Right atrium auricular region (tissue), 2 donors: Measurements from ENCODE around the gene DCAF6. TPM values are rescaled to one million over a fixed set of nuclear protein-coding genes. Genes with fewer than 3 reads are reported as not detected.

Experiments used
- DNase-seq: peaks from one replicate; pipeline ENCODE4 v3.0.0-alpha.2; 2019; ENCODE audit warnings: low spot score
- H3K27ac ChIP-seq, 2 donors: fragments of 200-600 bp; sonication (generic); 1 replicate in 1 of 2; 2 replicates in 1 of 2; pipeline ENCODE4 v1.5.1; 2016 to 2019
- H3K27me3 ChIP-seq, 2 donors: fragments of 200-600 bp; sonication (generic); one replicate each; pipeline versions ENCODE4 v1.5.1 to v1.6.0; 2017 to 2019
- H3K36me3 ChIP-seq: fragments of 200-600 bp; sonication (generic); one replicate; pipeline ENCODE4 v1.5.1; 2016
- H3K4me1 ChIP-seq, 2 donors: fragments of 200-600 bp; sonication (generic); one replicate each; pipeline versions ENCODE4 v1.5.1 to v1.6.0; 2017 to 2019
- H3K4me3 ChIP-seq, 2 donors: fragments of 200-600 bp; sonication (generic); 1 replicate in 1 of 2; 2 replicates in 1 of 2; pipeline ENCODE4 v1.5.1; 2017 to 2019; ENCODE audit warnings: mild to moderate bottlenecking in 1 of 2, moderate library complexity in 1 of 2
- H3K9me3 ChIP-seq, 2 donors: fragments of 200-600 bp; sonication (generic); one replicate each; pipeline ENCODE4 v1.5.1; 2019
- total RNA-seq, 2 donors: library from RNA; depleted of rRNA; stranded (reverse); fragments of >200 nt; gene quantifications; one replicate each; pipeline ENCODE4 v1.1.0, GENCODE V29; 2016
- TF ChIP-seq, protein P1 (sequence below), 2 donors: fragments of 200-600 bp; sonication (generic); IDR thresholded peaks; one replicate each; pipeline ENCODE4 v1.5.1; 2019; ENCODE audit warnings: antibody characterized with exemption in 2 of 2

Gene DCAF6
- total RNA-seq, 2 donors from 2014 or later: 126 to 161 TPM

DNA sequence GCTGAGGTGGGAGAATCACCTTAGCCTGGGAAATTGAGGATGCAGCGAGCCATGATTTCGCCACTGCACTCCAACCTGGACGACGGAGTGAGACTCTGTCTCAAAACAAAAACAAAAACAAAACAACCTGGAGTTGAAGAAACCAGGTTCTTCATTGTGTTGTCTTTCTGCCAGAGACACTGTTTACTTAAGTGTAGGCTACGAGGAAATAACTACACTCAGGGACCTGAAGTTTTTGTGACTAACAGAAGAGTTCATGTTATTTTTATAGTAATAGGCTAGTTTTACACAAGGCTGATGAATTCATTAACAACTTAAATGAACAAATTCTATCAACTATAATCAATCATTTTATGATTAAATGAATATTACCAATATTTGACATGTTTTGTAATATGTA, 98.9 kb downstream of the DCAF6 start:
- no peaks in the 10 kb centered on the region for H3K4me1 ChIP-seq
- TF ChIP-seq, protein P1, sequence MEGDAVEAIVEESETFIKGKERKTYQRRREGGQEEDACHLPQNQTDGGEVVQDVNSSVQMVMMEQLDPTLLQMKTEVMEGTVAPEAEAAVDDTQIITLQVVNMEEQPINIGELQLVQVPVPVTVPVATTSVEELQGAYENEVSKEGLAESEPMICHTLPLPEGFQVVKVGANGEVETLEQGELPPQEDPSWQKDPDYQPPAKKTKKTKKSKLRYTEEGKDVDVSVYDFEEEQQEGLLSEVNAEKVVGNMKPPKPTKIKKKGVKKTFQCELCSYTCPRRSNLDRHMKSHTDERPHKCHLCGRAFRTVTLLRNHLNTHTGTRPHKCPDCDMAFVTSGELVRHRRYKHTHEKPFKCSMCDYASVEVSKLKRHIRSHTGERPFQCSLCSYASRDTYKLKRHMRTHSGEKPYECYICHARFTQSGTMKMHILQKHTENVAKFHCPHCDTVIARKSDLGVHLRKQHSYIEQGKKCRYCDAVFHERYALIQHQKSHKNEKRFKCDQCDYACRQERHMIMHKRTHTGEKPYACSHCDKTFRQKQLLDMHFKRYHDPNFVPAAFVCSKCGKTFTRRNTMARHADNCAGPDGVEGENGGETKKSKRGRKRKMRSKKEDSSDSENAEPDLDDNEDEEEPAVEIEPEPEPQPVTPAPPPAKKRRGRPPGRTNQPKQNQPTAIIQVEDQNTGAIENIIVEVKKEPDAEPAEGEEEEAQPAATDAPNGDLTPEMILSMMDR (IDR thresholded peaks at IDR 0.05): no peak
- DNase-seq: no peak
- no peaks in the 10 kb centered on the region for H3K9me3 ChIP-seq
- no peaks in the 10 kb centered on the region for H3K36me3 ChIP-seq
- H3K27ac ChIP-seq: no peak overlapping the region
- no peaks in the 10 kb centered on the region for H3K27me3 ChIP-seq
- no peak overlapping the region for H3K4me3 ChIP-seq

DNA sequence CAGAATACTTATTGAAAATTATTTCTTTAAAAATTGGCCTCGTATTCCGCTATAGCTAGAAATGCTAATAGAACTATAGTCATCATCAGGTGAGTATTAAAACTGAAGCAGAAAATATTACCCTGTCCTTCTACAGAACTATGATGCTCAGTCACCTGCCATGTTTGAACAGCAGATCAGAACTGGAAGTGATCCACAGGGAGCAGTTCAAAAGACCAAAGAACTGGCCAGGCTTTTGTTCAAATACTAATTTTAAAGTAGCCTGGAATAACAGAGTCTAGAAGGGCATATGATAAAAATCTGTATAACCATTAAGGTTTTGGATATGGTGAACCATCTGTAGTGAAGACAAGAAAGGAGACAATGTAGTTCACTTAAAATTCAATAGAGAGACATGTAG, 105.9 kb downstream of the DCAF6 start:
- H3K36me3 ChIP-seq: peaks cover 24% of the 10 kb centered on the region
- TF ChIP-seq, protein P1 (IDR thresholded peaks at IDR 0.05): no peak

DNA sequence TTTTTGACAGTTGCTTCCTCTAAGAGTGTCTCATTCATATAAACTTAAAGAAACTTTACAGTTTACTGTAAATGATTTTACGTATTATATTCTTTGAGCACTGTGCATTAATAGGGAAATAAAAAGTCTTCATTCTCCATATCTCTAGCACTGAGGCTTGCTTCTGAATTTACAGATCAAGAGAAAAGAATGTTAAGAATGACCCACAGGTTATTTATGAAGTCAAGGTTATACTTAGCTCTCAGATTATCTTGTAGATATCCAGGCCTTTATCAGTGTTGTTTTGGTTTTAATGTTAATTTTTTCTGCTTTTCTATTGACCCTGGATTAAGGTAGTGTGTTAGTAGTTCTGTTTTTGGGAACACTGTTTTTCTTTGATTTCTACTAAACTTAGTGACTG, 108.8 kb downstream of the DCAF6 start:
- H3K36me3 ChIP-seq: peaks cover 24% of the 10 kb centered on the region
- H3K27me3 ChIP-seq: no peaks in the 10 kb centered on the region
- H3K9me3 ChIP-seq: no peaks in the 10 kb centered on the region
- TF ChIP-seq, protein P1 (IDR thresholded peaks at IDR 0.05): no peak
- no peaks in the 10 kb centered on the region for H3K4me1 ChIP-seq
- no peak overlapping the region for H3K4me3 ChIP-seq
- no peak overlapping the region for H3K27ac ChIP-seq
- no peak for DNase-seq

More for the DNA sequence above, 105.9 kb downstream of the DCAF6 start:
- Histone ChIP-seq H3K4me1 (no peaks in the 10 kb centered on the region), H3K27me3 (no peaks in the 10 kb centered on the region), H3K27ac (no peak overlapping the region), H3K4me3 (no peak overlapping the region), H3K9me3 (no peaks in the 10 kb centered on the region)
- no peak for DNase-seq

DNA sequence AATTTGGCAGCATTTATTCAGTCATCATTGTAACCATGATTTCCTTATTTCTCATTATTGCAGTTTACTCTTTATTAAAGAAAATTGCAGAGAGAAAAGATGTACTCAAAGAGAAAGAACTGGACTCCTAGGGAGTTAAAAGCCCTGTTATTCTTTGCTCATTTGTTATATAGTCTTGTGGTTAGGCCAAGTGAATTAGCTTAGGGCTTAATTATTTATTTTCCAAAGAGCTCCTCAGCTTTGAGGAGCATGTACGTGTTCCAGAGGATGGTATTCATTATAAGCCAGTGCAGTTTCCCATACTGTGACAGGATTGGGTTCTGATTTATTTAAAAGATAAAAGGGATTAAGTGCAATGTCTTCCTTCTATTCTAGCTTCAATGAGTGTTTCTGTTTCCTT, 113.8 kb downstream of the DCAF6 start:
- H3K9me3 ChIP-seq: no peaks in the 10 kb centered on the region
- H3K36me3 ChIP-seq: peaks cover 1% of the 10 kb centered on the region
- H3K4me1 ChIP-seq: peaks cover 0 to 16% of the 10 kb centered on the region in 2 donors
- DNase-seq: no peak
- no peak overlapping the region for H3K4me3 ChIP-seq
- H3K27ac ChIP-seq: no peak overlapping the region
- TF ChIP-seq, protein P1 (IDR thresholded peaks at IDR 0.05): no peak
- H3K27me3 ChIP-seq: no peaks in the 10 kb centered on the region

DNA sequence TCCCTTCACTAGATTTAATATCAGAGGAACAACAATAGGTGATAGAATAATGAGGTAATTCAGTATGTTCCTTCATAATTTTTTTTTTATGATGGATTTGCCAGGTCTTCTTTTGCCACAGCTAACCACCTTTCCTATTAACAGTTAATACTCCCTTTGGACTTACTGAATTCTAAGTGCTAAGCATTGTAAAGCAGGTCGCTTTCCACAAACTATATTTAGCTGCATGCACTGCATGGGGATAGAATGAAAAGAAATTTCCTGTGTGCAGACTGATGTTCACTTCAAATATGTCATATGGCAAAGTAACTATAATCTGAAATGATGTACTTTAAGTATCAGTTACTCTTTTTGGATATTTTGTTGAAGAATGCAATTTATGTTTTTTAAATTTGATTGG, 114.4 kb downstream of the DCAF6 start:
- no peak overlapping the region for H3K4me3 ChIP-seq
- H3K4me1 ChIP-seq: peaks cover 0 to 16% of the 10 kb centered on the region in 2 donors
- no peak overlapping the region for H3K27ac ChIP-seq

DNA sequence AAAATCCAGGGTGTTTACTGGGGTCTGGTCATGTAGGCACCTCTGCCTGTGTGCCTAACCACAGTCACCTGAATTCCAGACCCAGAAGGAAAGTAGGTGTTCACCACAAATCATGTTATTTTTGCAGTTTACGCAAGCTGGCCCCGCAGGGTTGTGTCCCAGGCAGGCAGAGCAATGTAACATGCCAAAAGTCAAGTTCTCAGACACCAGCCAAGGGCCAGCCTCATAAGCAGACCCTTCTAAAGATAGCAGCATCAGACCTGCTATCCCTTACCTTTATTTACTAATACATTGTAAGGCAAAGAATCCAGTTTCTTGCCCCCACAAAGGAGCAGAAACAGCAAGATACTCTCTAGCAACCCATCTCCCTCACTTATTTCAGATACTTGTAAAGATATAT, 117.2 kb downstream of the DCAF6 start:
- Histone ChIP-seq H3K9me3 (no peaks in the 10 kb centered on the region), H3K36me3 (no peaks in the 10 kb centered on the region), H3K27ac (peak overlapping the region in 1 of 2 donors; percentile 62), H3K27me3 (no peaks in the 10 kb centered on the region), H3K4me3 (no peak overlapping the region), H3K4me1 (peaks cover 0 to 16% of the 10 kb centered on the region in 2 donors)
- DNase-seq: no peak
- TF ChIP-seq, protein P1 (IDR thresholded peaks at IDR 0.05): no peak

More for the DNA sequence above, 114.4 kb downstream of the DCAF6 start:
- no peak for DNase-seq
- Histone ChIP-seq H3K27me3 (no peaks in the 10 kb centered on the region), H3K36me3 (no peaks in the 10 kb centered on the region), H3K9me3 (no peaks in the 10 kb centered on the region)
- TF ChIP-seq, protein P1 (IDR thresholded peaks at IDR 0.05): no peak
